NCI-H1105 treated with DMSO at 0.1 percent for 48 hours (cell line): ENCODE measurements around the gene HS6ST1.
A peak's percentile ranks its signal among the peaks of the same experiment; 100 is the strongest.

Source experiments
- DNase-seq: peaks from one replicate; lab custom pipeline; 2025; lab: John Stamatoyannopoulos, UW

Gene HS6ST1

GRCh38 chr2:128318776-128319464 is at the start of gene HS6ST1:
TSS of gene HS6ST1 (minus strand) at chr2:128318868. CDS start at chr2:128318563, 305 bp downstream.
- DNase-seq = peak; percentile 61

- DNase-seq = no peak
Observed at GRCh38 chr2:128367601-128368359, 49.1 kb upstream of the HS6ST1 start.

- no peak for DNase-seq
Observed at GRCh38 chr2:128366713-128367511, 48.2 kb upstream of the HS6ST1 start.

GRCh38 chr2:128365217-128365905 is 46.7 kb upstream of the HS6ST1 start:
- no peak for DNase-seq

GRCh38 chr2:128364441-128364911 is 45.8 kb upstream of the HS6ST1 start:
- DNase-seq = no peak

GRCh38 chr2:128363934-128364361 is 45.3 kb upstream of the HS6ST1 start:
- no peak for DNase-seq

GRCh38 chr2:128362889-128363228 is 44.2 kb upstream of the HS6ST1 start:
- no peak for DNase-seq

GRCh38 chr2:128362176-128362888 is 43.7 kb upstream of the HS6ST1 start:
- DNase-seq = no peak

GRCh38 chr2:128361376-128362131 is 42.9 kb upstream of the HS6ST1 start:
- no peak for DNase-seq

- DNase-seq = no peak
Observed at GRCh38 chr2:128360711-128361110, 42.0 kb upstream of the HS6ST1 start.

- DNase-seq = no peak
Observed at GRCh38 chr2:128359841-128360240, 41.2 kb upstream of the HS6ST1 start.

GRCh38 chr2:128358941-128359731 is 40.5 kb upstream of the HS6ST1 start:
- no peak for DNase-seq

GRCh38 chr2:128357506-128358370 is 39.1 kb upstream of the HS6ST1 start:
- DNase-seq = no peak

GRCh38 chr2:128356127-128356526 is 37.5 kb upstream of the HS6ST1 start:
- DNase-seq = no peak

GRCh38 chr2:128354726-128355470 is 36.2 kb upstream of the HS6ST1 start:
- no peak for DNase-seq

GRCh38 chr2:128354161-128354560 is 35.5 kb upstream of the HS6ST1 start:
- DNase-seq = no peak

GRCh38 chr2:128350736-128351135 is 32.1 kb upstream of the HS6ST1 start:
- DNase-seq = no peak

GRCh38 chr2:128348701-128349100 is 30.0 kb upstream of the HS6ST1 start:
- DNase-seq = no peak
